A549 (cell line): ENCODE data around the gene PEF1. TPM values are rescaled to one million over a fixed set of nuclear protein-coding genes. Genes with fewer than 3 reads are reported as not detected.
A peak's percentile ranks its signal among the peaks of the same experiment; 100 is the strongest.

Source experiments
- ATAC-seq, 2 experiments: fragments of 200-7000 bp in 1 of 2; fragments of >200 bp in 1 of 2; cut with Nextera tagmentation in 1 of 2; cut with Tn5 transposase in 1 of 2; 3 replicates each; pipeline versions ENCODE4 v1.8.0 to v1.9.1; 2018 to 2020; ENCODE audit warnings: mild to moderate bottlenecking in 1 of 2, moderate library complexity in 1 of 2
- CTCF ChIA-PET: fragments of 300-600 bp; sonication (Branson Sonifier 250); formaldehyde crosslinking; extraction: SDS; loops from one replicate; lab custom pipeline; 2021; ENCODE audit warnings: antibody characterized with exemption, inconsistent platforms; lab: Yijun Ruan, JAX
- POLR2A ChIA-PET: fragments of 350-600 bp; formaldehyde crosslinking; extraction: SDS; loops from one replicate; lab custom pipeline; 2021; ENCODE audit warnings: antibody characterized with exemption, inconsistent platforms; lab: Yijun Ruan, JAX
- DNase-seq, 2 experiments: peaks; one replicate each; pipeline versions ENCODE4 v3.0.0 to v3.0.0-alpha.2; 2011 to 2016; ENCODE audit warnings: low read depth in 1 of 2, low spot score in 1 of 2
- FAIRE-seq: peaks from 2 replicates; lab custom pipeline; 2011; peaks lifted over from hg19 to GRCh38; lab: Jason Lieb, UNC
- H3K27ac ChIP-seq, 2 experiments: fragments of >200 bp; sonication (Bioruptor Twin); formaldehyde crosslinking; 3 replicates each; pipeline ENCODE4 v1.5.1; 2016 to 2017
- H3K4me1 ChIP-seq: fragments of >200 bp; sonication (Bioruptor Twin); formaldehyde crosslinking; 3 replicates; pipeline ENCODE4 v1.6.1; 2016
- H3K4me2 ChIP-seq: fragments of >200 bp; sonication (Bioruptor Twin); formaldehyde crosslinking; 3 replicates; pipeline ENCODE4 v1.6.1; 2016
- H3K4me3 ChIP-seq: fragments of >200 bp; sonication (Bioruptor Twin); formaldehyde crosslinking; 3 replicates; pipeline ENCODE4 v1.5.1; 2016
- H3K9me3 ChIP-seq: fragments of >200 bp; sonication (Bioruptor Twin); formaldehyde crosslinking; 3 replicates; pipeline ENCODE4 v1.6.1; 2016
- BHLHE40 ChIP-seq: IDR thresholded peaks from 2 replicates; pipeline ENCODE4 v1.6.1; 2012; ENCODE audit warnings: low read depth, low read length, inconsistent platforms
- CBX2 ChIP-seq: fragments of 200-600 bp; sonication (generic); IDR thresholded peaks from 2 replicates; pipeline ENCODE4 v1.6.1; 2016; ENCODE audit warnings: low read depth, mild to moderate bottlenecking, borderline replicate concordance
- CBX8 ChIP-seq: fragments of 200-600 bp; sonication (generic); IDR thresholded peaks from 2 replicates; pipeline ENCODE4 v1.6.1; 2016
- CTCF ChIP-seq: fragments of >200 bp; sonication (Bioruptor Twin); formaldehyde crosslinking; IDR thresholded peaks from 3 replicates; pipeline ENCODE4 v1.5.1; 2016
- EHMT2 ChIP-seq: fragments of 200-600 bp; sonication (generic); IDR thresholded peaks from 2 replicates; pipeline ENCODE4 v1.6.1; 2016; ENCODE audit warnings: antibody characterized with exemption, low read depth, mild to moderate bottlenecking, moderate library complexity
- HES2 ChIP-seq: fragments of >200 bp; sonication (Bioruptor Twin); formaldehyde crosslinking; IDR thresholded peaks from 2 replicates; pipeline ENCODE4 v1.6.1; 2016
- HEYL ChIP-seq: fragments of 250-450 bp; sonication (Bioruptor Pico); IDR thresholded peaks from 2 replicates; pipeline ENCODE4 v1.8.0; 2021; ENCODE audit warnings: mild to moderate bottlenecking, moderate library complexity
- HMGXB4 ChIP-seq: fragments of 250-450 bp; sonication (Bioruptor Pico); IDR thresholded peaks from 2 replicates; pipeline ENCODE4 v1.5.0; 2021; ENCODE audit warnings: mild to moderate bottlenecking, moderate library complexity, borderline replicate concordance
- HOXA7 ChIP-seq: fragments of 250-450 bp; sonication (Bioruptor Pico); IDR thresholded peaks from 2 replicates; pipeline ENCODE4 v1.5.0; 2020; ENCODE audit warnings: mild to moderate bottlenecking, moderate library complexity
- HOXB5 ChIP-seq: fragments of 250-450 bp; sonication (Bioruptor Pico); IDR thresholded peaks from 2 replicates; pipeline ENCODE4 v1.5.0; 2020; ENCODE audit warnings: mild to moderate bottlenecking, moderate library complexity
- JUN ChIP-seq, 2 experiments: fragments of >200 bp; sonication (Bioruptor Twin); formaldehyde crosslinking; IDR thresholded peaks; 2 replicates in 1 of 2; 3 replicates in 1 of 2; pipeline ENCODE4 v1.6.1; 2016 to 2017
- JUNB ChIP-seq: fragments of >200 bp; sonication (Bioruptor Twin); formaldehyde crosslinking; IDR thresholded peaks from 2 replicates; pipeline ENCODE4 v1.6.1; 2016
- KDM1A ChIP-seq: fragments of 200-600 bp; sonication (generic); IDR thresholded peaks from 2 replicates; pipeline ENCODE4 v1.6.1; 2016; ENCODE audit warnings: low read depth, mild to moderate bottlenecking
- KDM5A ChIP-seq: fragments of 200-600 bp; sonication (generic); IDR thresholded peaks from 2 replicates; pipeline ENCODE4 v1.6.1; 2016; ENCODE audit warnings: antibody characterized with exemption, mild to moderate bottlenecking
- MAX ChIP-seq: IDR thresholded peaks from 2 replicates; pipeline ENCODE4 v1.6.1; 2012
- MAZ ChIP-seq: fragments of 150-350 bp; IDR thresholded peaks from 2 replicates; pipeline ENCODE4 v1.6.1; 2014; ENCODE audit warnings: antibody characterized with exemption, low read depth, low read length, borderline replicate concordance
- MYC ChIP-seq: IDR thresholded peaks from 2 replicates; pipeline ENCODE4 v1.6.1; 2012; ENCODE audit warnings: mild to moderate bottlenecking, inconsistent platforms, low read length, improper control_type of control experiment, borderline replicate concordance
- NFE2L2 ChIP-seq: fragments of 150-350 bp; conservative IDR thresholded peaks from 2 replicates; pipeline ENCODE4 v1.6.1; 2014; ENCODE audit warnings: low read length
- NPAS2 ChIP-seq: fragments of 250-450 bp; sonication (Bioruptor Pico); IDR thresholded peaks from 2 replicates; pipeline ENCODE4 v1.8.0; 2022; ENCODE audit warnings: mild to moderate bottlenecking, moderate library complexity, borderline replicate concordance
- PHF8 ChIP-seq: fragments of 200-600 bp; sonication (generic); IDR thresholded peaks from 2 replicates; pipeline ENCODE4 v1.6.1; 2016; ENCODE audit warnings: low read depth, mild to moderate bottlenecking, antibody characterized with exemption, moderate library complexity, borderline replicate concordance
- REST ChIP-seq: fragments of 200-600 bp; sonication (generic); IDR thresholded peaks from 2 replicates; pipeline ENCODE4 v1.6.1; 2016; ENCODE audit warnings: antibody characterized with exemption, mild to moderate bottlenecking, moderate library complexity
- RFX5 ChIP-seq: fragments of 450-650 bp; IDR thresholded peaks from 2 replicates; pipeline ENCODE4 v1.7.1; 2014; ENCODE audit warnings: antibody characterized with exemption, mild to moderate bottlenecking, moderate library complexity
- RNF2 ChIP-seq: fragments of 200-600 bp; sonication (generic); IDR thresholded peaks from 2 replicates; pipeline ENCODE4 v1.6.1; 2016; ENCODE audit warnings: low read depth, mild to moderate bottlenecking, antibody characterized with exemption, moderate library complexity, borderline replicate concordance
- SMC3 ChIP-seq: fragments of >200 bp; sonication (Bioruptor Twin); formaldehyde crosslinking; IDR thresholded peaks from 3 replicates; pipeline ENCODE4 v1.6.1; 2018; ENCODE audit warnings: inconsistent platforms
- SREBF2 ChIP-seq: fragments of 450-650 bp; IDR thresholded peaks from 2 replicates; pipeline ENCODE4 v1.6.1; 2014; ENCODE audit warnings: mild to moderate bottlenecking, moderate library complexity
- ZC3H11A ChIP-seq: fragments of 450-650 bp; IDR thresholded peaks from 2 replicates; pipeline ENCODE4 v1.6.1; 2014; ENCODE audit warnings: antibody characterized with exemption, mild to moderate bottlenecking
- ZFP36 ChIP-seq: fragments of 450-650 bp; IDR thresholded peaks from 2 replicates; pipeline ENCODE4 v1.6.1; 2014; ENCODE audit warnings: borderline replicate concordance; ENCODE audit not compliant: partially characterized antibody
- ZNF302 ChIP-seq: fragments of 250-450 bp; sonication (Bioruptor Pico); IDR thresholded peaks from 2 replicates; pipeline ENCODE4 v1.9.0; 2021; ENCODE audit warnings: inconsistent platforms, mild to moderate bottlenecking, moderate library complexity
- ZSCAN20 ChIP-seq: fragments of 250-450 bp; sonication (Bioruptor Pico); IDR thresholded peaks from 2 replicates; pipeline ENCODE4 v1.8.0; 2022; ENCODE audit warnings: mild to moderate bottlenecking, moderate library complexity
- WGBS: methylation state at CpG from one replicate; pipeline ENCODE4 v1.1.6; 2017; ENCODE audit errors: missing lambda C conversion rate; 5-methylcytosine and 5-hydroxymethylcytosine counted together
- polyA plus RNA-seq, 4 experiments: library from polyadenylated mRNA; depleted of rRNA in 3 of 4; stranded (reverse); fragments of >200 nt; fragmentation: RNase III in 1 of 4; extraction: RNeasy Plus Mini Kit Qiagen cat#74134 plus additional on column Dnase treatment in 1 of 4; gene quantifications; 2 replicates in 3 of 4; 3 replicates in 1 of 4; pipeline ENCODE4 v1.2.3, GENCODE V29; 2011 to 2017

Gene PEF1
- polyA plus RNA-seq, 2 of the 4 experiments (the other 2 are of a cell fraction): 38.3 to 47.6 TPM

GRCh38 chr1:31675756-31676155 lies 31.1 kb upstream of the PEF1 start:
- no peaks in the 10 kb centered on the region for H3K9me3 ChIP-seq
- TF ChIP-seq MYC (no peak), ZNF302 (CRISPR knock-in tag) (no peak), KDM5A (no peak), CBX2 (no peak), ZSCAN20 (no peak), SREBF2 (no peak), RFX5 (no peak), BHLHE40 (no peak), EHMT2 (no peak), RNF2 (no peak), HOXB5 (CRISPR knock-in tag) (no peak), ZFP36 (no peak), JUN (IDR thresholded peaks at IDR 0.05) (no peak), HEYL (no peak)
- ChIA-PET POLR2A (no interaction called here), CTCF (interaction anchor here (0.8 to 6.6 kb wide), 5 partner anchors 11 to 42 kb away, joined by 3 to 36 read pairs (median 5); no protein-coding TSS in a partner anchor)
- 84% methylated on average over 14 of the region's 14 CpGs for WGBS
- no peak for DNase-seq
- H3K4me2 ChIP-seq: no peak overlapping the region
- H3K4me3 ChIP-seq: no peak overlapping the region
- FAIRE-seq: no peak
- no peak overlapping the region for H3K27ac ChIP-seq
- no peaks in the 10 kb centered on the region for H3K4me1 ChIP-seq
- no peak for ATAC-seq

- H3K4me2 ChIP-seq: no peak overlapping the region
- POLR2A ChIA-PET: no interaction called here
- peak overlapping the region in 1 of 2 experiments; percentile 49; a peak in 1 of 6 replicates for H3K27ac ChIP-seq
- no peak overlapping the region for H3K4me3 ChIP-seq
- FAIRE-seq: no peak
- TF ChIP-seq NPAS2 (CRISPR knock-in tag) (no peak), HES2 (no peak), ZC3H11A (no peak), MAZ (no peak), HOXA7 (CRISPR knock-in tag) (no peak), ZNF302 (CRISPR knock-in tag) (no peak), NFE2L2 (no peak), REST (no peak), EHMT2 (no peak)
- H3K4me1 ChIP-seq: peaks cover 5% of the 10 kb centered on the region
- DNase-seq: no peak
- no peaks in the 10 kb centered on the region for H3K9me3 ChIP-seq
- 72% methylated on average over 7 of the region's 7 CpGs for WGBS
- CTCF ChIA-PET: interaction anchor here (0.8 to 6.6 kb wide), 7 partner anchors 11 to 114 kb away, joined by 3 to 36 read pairs (median 5); no protein-coding TSS in a partner anchor
- ATAC-seq: no peak
Measured at GRCh38 chr1:31675161-31675560, 30.5 kb upstream of the PEF1 start.

- ATAC-seq (no peak), FAIRE-seq (no peak), DNase-seq (no peak)
- Histone ChIP-seq H3K27ac (peak overlapping the region in 1 of 2 experiments; percentile 49; a peak in 2 of 6 replicates), H3K4me1 (peaks cover 11% of the 10 kb centered on the region), H3K4me2 (no peak overlapping the region), H3K9me3 (no peaks in the 10 kb centered on the region), H3K4me3 (no peak overlapping the region)
- ChIA-PET POLR2A (no interaction called here), CTCF (interaction anchor here (1.1 to 6.6 kb wide), 5 partner anchors 11 to 115 kb away, joined by 3 to 36 read pairs (median 7); no protein-coding TSS in a partner anchor)
- WGBS: 77% methylated on average over 5 of the region's 8 CpGs
- TF ChIP-seq CTCF (no peak), SMC3 (no peak), KDM5A (no peak), CBX8 (no peak), KDM1A (no peak), JUNB (no peak), MAX (no peak), PHF8 (no peak), HMGXB4 (CRISPR knock-in tag) (no peak)
Measured at GRCh38 chr1:31674626-31675025, 29.9 kb upstream of the PEF1 start.
